AG09309 (cell line): ENCODE data around the gene SYNGAP1.

ENCODE experiments used
- DNase-seq: peaks from one replicate; pipeline ENCODE4 v3.0.0-alpha.2; 2010; ENCODE audit warnings: low read depth
- H3K4me3 ChIP-seq: 2 replicates; pipeline ENCODE4 v1.5.1; 2011; ENCODE audit warnings: mild to moderate bottlenecking, low read depth, low read length, moderate library complexity; ENCODE audit not compliant: control insufficient read depth
- TF ChIP-seq, protein P1 (sequence below): IDR thresholded peaks from 2 replicates; pipeline ENCODE4 v1.5.1; 2011; ENCODE audit warnings: mild to moderate bottlenecking, low read depth, low read length, inconsistent platforms; ENCODE audit not compliant: insufficient read depth, control insufficient read depth; ENCODE audit errors: missing control alignments

SYNGAP1 gene

DNA sequence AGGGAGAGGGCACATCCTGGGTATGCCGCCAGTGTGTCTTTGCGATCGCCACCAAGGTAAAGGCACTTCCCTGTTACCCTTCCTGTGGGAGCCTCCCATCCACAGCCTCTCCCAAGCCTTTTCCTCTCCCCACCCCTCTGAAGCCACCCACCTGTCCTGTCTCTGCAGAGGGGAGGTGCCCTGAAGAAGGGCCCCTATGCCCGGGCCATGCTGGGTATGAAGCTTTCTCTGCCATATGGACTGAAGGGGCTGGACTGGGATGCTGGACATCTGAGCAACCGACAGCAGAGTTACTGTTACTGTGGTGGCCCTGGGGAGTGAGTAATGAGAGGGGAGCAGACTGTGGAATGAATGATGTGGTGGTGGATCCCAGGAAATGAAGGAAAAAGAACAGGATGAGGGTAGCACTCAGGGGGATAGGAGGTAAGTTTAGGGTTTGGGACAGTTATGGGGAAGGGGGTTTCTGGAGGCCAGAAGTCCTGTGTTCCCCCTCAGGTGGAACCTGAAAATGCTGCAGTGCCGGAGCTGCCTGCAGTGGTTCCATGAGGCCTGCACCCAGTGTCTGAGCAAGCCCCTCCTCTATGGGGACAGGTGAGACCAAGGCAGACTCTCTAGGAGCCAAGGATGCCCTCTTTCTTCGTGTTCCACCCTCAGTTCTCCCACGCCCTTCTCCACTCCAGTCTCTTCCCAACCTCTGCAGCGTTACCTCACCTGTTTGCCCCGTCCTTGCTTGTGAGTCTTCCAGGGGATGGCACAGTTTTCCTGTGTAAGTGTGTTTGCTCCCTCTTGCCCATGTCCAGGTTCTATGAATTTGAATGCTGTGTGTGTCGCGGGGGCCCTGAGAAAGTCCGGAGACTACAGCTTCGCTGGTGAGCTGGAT, 6.4 kb upstream of the SYNGAP1 start:
- TF ChIP-seq, protein P1, sequence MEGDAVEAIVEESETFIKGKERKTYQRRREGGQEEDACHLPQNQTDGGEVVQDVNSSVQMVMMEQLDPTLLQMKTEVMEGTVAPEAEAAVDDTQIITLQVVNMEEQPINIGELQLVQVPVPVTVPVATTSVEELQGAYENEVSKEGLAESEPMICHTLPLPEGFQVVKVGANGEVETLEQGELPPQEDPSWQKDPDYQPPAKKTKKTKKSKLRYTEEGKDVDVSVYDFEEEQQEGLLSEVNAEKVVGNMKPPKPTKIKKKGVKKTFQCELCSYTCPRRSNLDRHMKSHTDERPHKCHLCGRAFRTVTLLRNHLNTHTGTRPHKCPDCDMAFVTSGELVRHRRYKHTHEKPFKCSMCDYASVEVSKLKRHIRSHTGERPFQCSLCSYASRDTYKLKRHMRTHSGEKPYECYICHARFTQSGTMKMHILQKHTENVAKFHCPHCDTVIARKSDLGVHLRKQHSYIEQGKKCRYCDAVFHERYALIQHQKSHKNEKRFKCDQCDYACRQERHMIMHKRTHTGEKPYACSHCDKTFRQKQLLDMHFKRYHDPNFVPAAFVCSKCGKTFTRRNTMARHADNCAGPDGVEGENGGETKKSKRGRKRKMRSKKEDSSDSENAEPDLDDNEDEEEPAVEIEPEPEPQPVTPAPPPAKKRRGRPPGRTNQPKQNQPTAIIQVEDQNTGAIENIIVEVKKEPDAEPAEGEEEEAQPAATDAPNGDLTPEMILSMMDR, result no peak
- H3K4me3 ChIP-seq, result no peak overlapping the region
- no peak for DNase-seq

DNA sequence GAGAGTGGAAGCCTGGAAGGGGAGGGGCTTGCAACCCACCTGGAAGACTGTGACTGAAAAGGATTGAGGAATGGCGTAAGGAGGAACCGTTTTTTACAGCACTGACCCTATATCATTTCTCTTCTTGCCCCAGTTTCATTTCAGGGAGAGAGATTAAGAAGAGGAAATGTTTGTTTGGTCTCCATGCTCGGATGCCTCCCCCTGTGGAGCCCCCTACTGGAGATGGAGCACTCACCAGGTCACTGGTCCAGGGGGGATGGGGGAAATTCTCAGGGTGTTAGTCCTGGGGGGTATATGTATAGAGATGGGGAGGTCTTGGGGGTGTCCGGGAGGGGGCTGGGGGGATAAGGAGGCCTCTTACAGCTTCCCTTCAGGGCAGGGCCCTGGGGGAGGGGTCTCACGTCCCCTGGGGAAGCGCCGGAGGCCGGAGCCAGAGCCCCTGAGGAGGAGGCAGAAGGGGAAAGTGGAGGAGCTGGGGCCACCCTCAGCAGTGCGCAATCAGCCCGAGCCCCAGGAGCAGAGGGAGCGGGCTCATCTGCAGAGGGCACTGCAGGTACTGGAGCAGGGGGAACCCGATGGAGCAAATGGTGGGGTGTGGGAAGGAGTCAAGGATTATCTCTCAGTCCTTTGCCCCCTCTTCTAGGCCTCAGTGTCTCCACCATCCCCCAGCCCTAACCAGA, 5.1 kb upstream of the SYNGAP1 start:
- H3K4me3 ChIP-seq, result no peak overlapping the region
- DNase-seq, result no peak
- TF ChIP-seq, protein P1, result peak; percentile 49

DNA sequence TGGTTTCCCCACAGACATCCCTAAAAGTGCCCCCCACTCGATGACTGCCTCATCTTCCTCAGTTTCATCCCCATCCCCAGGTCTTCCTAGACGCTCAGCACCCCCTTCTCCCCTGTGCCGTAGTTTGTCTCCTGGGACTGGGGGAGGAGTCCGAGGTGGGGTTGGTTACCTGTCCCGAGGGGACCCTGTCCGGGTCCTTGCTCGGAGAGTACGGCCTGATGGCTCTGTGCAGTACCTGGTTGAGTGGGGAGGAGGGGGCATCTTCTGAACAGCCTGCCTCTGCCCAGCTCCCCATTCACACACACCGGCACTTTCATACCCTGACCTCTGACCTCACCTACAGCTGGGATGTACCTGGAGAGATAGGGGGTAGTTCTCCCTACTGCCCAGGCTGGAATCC, 4.0 kb upstream of the SYNGAP1 start:
- peak overlapping the region; percentile 82 for H3K4me3 ChIP-seq
- TF ChIP-seq, protein P1, result no peak
- DNase-seq, result no peak

DNA sequence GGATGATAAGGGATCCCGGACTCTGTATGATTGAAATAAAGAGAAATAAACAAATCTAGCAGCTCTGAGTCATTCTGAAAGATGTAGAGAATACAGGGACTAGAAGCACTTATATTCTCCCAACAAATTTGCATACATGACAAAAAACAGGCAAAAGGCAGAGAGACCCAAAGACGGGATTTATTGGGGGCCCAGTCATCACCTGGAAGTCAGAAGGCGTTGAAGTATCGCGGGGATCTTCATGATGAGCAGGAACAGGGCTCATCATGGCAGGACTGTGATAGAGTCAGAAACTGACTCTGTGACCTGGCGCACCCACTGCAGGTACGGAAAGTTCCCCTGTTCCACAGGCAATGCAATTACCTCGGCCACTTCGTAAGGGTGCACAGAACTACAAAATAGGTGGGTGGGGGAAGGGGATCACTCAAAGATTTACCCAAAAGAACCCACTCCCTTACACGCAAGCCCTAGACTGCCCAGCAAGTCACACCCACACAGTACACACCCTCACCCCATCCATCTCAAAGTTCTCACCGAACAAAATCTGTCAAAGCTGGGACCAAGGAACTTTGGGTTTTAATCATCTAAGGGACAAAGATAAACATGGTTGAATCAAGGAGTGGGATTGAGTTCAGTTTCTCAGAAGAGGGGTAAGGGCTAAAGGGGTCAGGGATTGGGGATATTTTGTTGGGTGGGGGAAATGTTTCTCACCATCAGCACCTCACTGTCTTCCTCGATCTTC, 3.3 kb upstream of the SYNGAP1 start:
- DNase-seq, result no peak

DNA sequence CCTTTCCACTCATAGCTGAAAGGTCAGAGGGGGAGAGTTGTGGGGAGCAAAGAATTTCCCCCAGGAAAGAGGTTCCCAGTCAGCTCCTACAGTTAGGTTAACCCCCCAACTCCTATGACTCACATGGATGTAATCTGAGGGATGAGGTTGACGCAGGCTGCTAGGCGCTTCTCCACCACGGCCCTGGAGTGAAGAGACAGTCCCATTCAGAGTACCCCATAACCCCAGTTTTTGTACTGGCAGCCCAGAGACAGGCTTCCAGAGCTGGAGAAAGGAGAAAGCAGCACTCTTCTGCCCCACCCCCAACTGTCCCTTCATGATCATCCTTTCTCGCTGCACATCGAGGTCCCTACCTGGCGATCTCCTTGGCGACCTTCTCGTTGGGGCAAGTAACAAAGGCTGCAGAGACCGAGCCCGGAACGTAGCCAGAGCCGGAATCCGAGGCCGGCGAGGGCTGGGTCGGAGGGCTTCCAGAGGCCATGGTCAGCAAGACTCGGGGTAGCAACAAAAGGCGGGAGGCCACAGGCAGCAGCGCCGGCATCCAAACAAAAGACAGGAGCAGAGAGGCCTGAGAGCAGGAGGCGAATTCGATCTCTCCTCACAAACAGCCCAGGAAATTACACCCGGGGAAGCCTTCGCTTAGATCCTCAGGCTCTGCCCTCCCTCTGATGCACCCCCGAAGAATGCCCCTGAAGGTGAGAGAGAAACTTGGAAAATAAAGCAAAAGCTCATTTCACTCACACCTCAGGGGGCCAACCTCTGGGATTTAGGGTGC, 2.5 kb upstream of the SYNGAP1 start:
- peak overlapping the region; percentile 82 for H3K4me3 ChIP-seq
- DNase-seq, result peak; percentile 63
- TF ChIP-seq, protein P1, result no peak

More for the DNA sequence above, 3.3 kb upstream of the SYNGAP1 start:
- H3K4me3 ChIP-seq, result peak overlapping the region; percentile 82
- TF ChIP-seq, protein P1, result no peak
